SK-N-SH (cell line): ENCODE results near the gene MUC13. TPM values are rescaled to one million over a fixed set of nuclear protein-coding genes. Genes with fewer than 3 reads are reported as not detected.

Experiments used
- CTCF ChIA-PET: fragments of 300-600, 350-600 bp; formaldehyde crosslinking; extraction: SDS; loops from one replicate; lab custom pipeline; 2021; lab: Yijun Ruan, JAX
- POLR2A ChIA-PET: fragments of 350-600 bp; sonication (Branson Sonifier 250); formaldehyde crosslinking; extraction: SDS; loops from one replicate; lab custom pipeline; 2020; ENCODE audit warnings: antibody characterized with exemption, inconsistent platforms; lab: Yijun Ruan, JAX
- DNase-seq: peaks from one replicate; pipeline ENCODE4 v3.0.0; 2012
- H2AFZ ChIP-seq: fragments of 200-600 bp; sonication (generic); 2 replicates; pipeline ENCODE4 v1.8.1; 2016; ENCODE audit warnings: antibody characterized with exemption, mild to moderate bottlenecking, low read depth
- H3F3A ChIP-seq: fragments of 200-600 bp; sonication (generic); replicated peaks from 2 replicates; pipeline ENCODE3; 2016; ENCODE audit warnings: antibody characterized with exemption, mild to moderate bottlenecking; ENCODE audit not compliant: insufficient read depth
- H3K27ac ChIP-seq, 2 experiments: fragments of 200-500 bp in 1 of 2; fragments of 200-600 bp in 1 of 2; sonication (Bioruptor generic) in 1 of 2; sonication (generic), shearing (Covaris generic) in 1 of 2; 2 replicates each; pipeline versions ENCODE4 v1.5.1 to v1.6.1; 2014 to 2016; ENCODE audit warnings: low read depth in 2 of 2, inconsistent platforms in 1 of 2, low read length in 1 of 2, mild to moderate bottlenecking in 1 of 2, mixed read lengths in 1 of 2
- H3K27me3 ChIP-seq: fragments of 200-600 bp; sonication (generic), shearing (Covaris generic); 2 replicates; pipeline ENCODE4 v1.6.1; 2016; ENCODE audit warnings: mixed run types; ENCODE audit not compliant: insufficient read depth
- H3K36me3 ChIP-seq, 2 experiments: fragments of 200-500 bp in 1 of 2; fragments of 200-600 bp in 1 of 2; sonication (Bioruptor generic) in 1 of 2; sonication (generic) in 1 of 2; replicated peaks in 1 of 2; 2 replicates each; pipeline versions ENCODE3 to v1.5.1; 2014 to 2016; ENCODE audit warnings: low read length in 1 of 2, mild to moderate bottlenecking in 1 of 2; ENCODE audit not compliant: insufficient read depth in 2 of 2, control insufficient read depth in 1 of 2
- H3K4me1 ChIP-seq, 2 experiments: fragments of 200-500 bp in 1 of 2; fragments of 200-600 bp in 1 of 2; sonication (Bioruptor generic) in 1 of 2; sonication (generic), shearing (Covaris generic) in 1 of 2; 2 replicates each; pipeline versions ENCODE4 v1.5.1 to v1.6.1; 2014 to 2016; ENCODE audit warnings: low read depth in 1 of 2, low read length in 1 of 2, mixed run types in 1 of 2; ENCODE audit not compliant: insufficient read depth in 2 of 2, control insufficient read depth in 1 of 2
- H3K4me2 ChIP-seq: fragments of 200-600 bp; sonication (generic), shearing (Covaris generic); 2 replicates; pipeline ENCODE4 v1.6.1; 2017; ENCODE audit warnings: mixed run types
- H3K4me3 ChIP-seq, 2 experiments: fragments of 200-500 bp in 1 of 2; fragments of 200-600 bp in 1 of 2; sonication (Bioruptor generic) in 1 of 2; sonication (generic), shearing (Covaris generic) in 1 of 2; 2 replicates each; pipeline versions ENCODE4 v1.5.1 to v1.8.1; 2014 to 2016; ENCODE audit warnings: low read depth in 2 of 2, inconsistent platforms in 1 of 2, low read length in 1 of 2, mild to moderate bottlenecking in 1 of 2, mixed read lengths in 1 of 2, moderate library complexity in 1 of 2
- H3K79me2 ChIP-seq: fragments of 200-600 bp; sonication (generic); 2 replicates; pipeline ENCODE4 v1.8.1; 2017; ENCODE audit warnings: mild to moderate bottlenecking; ENCODE audit not compliant: insufficient read depth
- H3K9ac ChIP-seq: fragments of 200-600 bp; sonication (generic); 2 replicates; pipeline ENCODE4 v1.6.1; 2017; ENCODE audit warnings: mixed run types
- H3K9me2 ChIP-seq: fragments of 200-600 bp; sonication (generic); 2 replicates; pipeline ENCODE4 v1.6.1; 2017; ENCODE audit warnings: mixed run types
- H3K9me3 ChIP-seq: fragments of 200-600 bp; sonication (generic); 2 replicates; pipeline ENCODE4 v1.6.1; 2017; ENCODE audit warnings: mixed run types, mild to moderate bottlenecking, moderate library complexity
- H4K20me1 ChIP-seq: fragments of 200-600 bp; sonication (generic); 2 replicates; pipeline ENCODE4 v1.6.1; 2017; ENCODE audit warnings: mild to moderate bottlenecking, mixed run types; ENCODE audit not compliant: insufficient read depth
- EZH2phosphoT487 ChIP-seq: fragments of 200-600 bp; sonication (generic); IDR thresholded peaks from 2 replicates; pipeline ENCODE4 v1.6.1; 2017; ENCODE audit warnings: low read depth, mixed run types, mild to moderate bottlenecking, antibody characterized with exemption, moderate library complexity, borderline replicate concordance
- GATA2 ChIP-seq: sonication (generic); formaldehyde crosslinking; IDR thresholded peaks from 2 replicates; pipeline ENCODE4 v1.5.0; 2020; ENCODE audit warnings: mild to moderate bottlenecking, missing genetic modification reagents
- IRF3 ChIP-seq: fragments of 150-350 bp; IDR thresholded peaks from 2 replicates; pipeline ENCODE4 v1.6.1; 2016; ENCODE audit warnings: mild to moderate bottlenecking, low read depth, low read length
- MAX ChIP-seq: IDR thresholded peaks from 2 replicates; pipeline ENCODE4 v1.4.0; 2012; ENCODE audit warnings: low read depth
- MEF2A ChIP-seq: IDR thresholded peaks from 2 replicates; pipeline ENCODE4 v1.4.0; 2012; ENCODE audit warnings: low read depth, borderline replicate concordance
- REST ChIP-seq: IDR thresholded peaks from 2 replicates; pipeline ENCODE4 v1.6.1; 2012; ENCODE audit warnings: mild to moderate bottlenecking, low read depth, low read length, moderate library complexity
- RFX5 ChIP-seq: IDR thresholded peaks from 2 replicates; pipeline ENCODE4 v1.6.1; 2012; ENCODE audit warnings: mild to moderate bottlenecking, improper control_type of control experiment, low read length
- SMC3 ChIP-seq: IDR thresholded peaks from 2 replicates; pipeline ENCODE4 v1.6.1; 2012; ENCODE audit warnings: low read depth, low read length, improper control_type of control experiment
- TCF12 ChIP-seq: IDR thresholded peaks from 2 replicates; pipeline ENCODE4 v1.4.0; 2012
- ZBTB33 ChIP-seq: IDR thresholded peaks from 2 replicates; pipeline ENCODE4 v1.4.0; 2012; ENCODE audit warnings: low read depth, borderline replicate concordance
- WGBS: methylation state at CpG from one replicate; pipeline ENCODE4 v1.1.6; 2017; ENCODE audit warnings: low lambda C conversion rate; 5-methylcytosine and 5-hydroxymethylcytosine counted together
- polyA plus RNA-seq, 3 experiments: library from polyadenylated mRNA; depleted of rRNA; stranded (reverse); fragments of >200 nt; gene quantifications; 2 replicates each; pipeline ENCODE4 v1.2.3, GENCODE V29; 2012

Gene MUC13
- polyA plus RNA-seq, 1 of the 3 experiments (the other 2 are of a cell fraction) = not detected

GRCh38 chr3:124883766-124884473 is 50.6 kb downstream of the MUC13 start (continued):
- TF ChIP-seq ZBTB33 (no peak), GATA2 (CRISPR knock-in tag) (no peak)

GRCh38 chr3:124882816-124883747 is 51.5 kb downstream of the MUC13 start:
- Histone ChIP-seq H2AFZ (no peak overlapping the region), H3K36me3 (peaks cover 3 to 14% of the 10 kb centered on the region in 2 experiments), H3K4me2 (peak overlapping the region; percentile 84), H3K9me2 (no peaks in the 10 kb centered on the region), H3K4me1 (peaks cover 37 to 55% of the 10 kb centered on the region in 2 experiments), H4K20me1 (no peaks in the 10 kb centered on the region; the same call in 1 of the 2 replicates), H3K27ac (peak overlapping the region; percentile 59 to 67; a peak in 3 of 4 replicates), H3K9ac (no peak overlapping the region), H3K9me3 (no peaks in the 10 kb centered on the region), H3K4me3 (no peak overlapping the region; a peak in 1 of 4 replicates), H3K27me3 (no peaks in the 10 kb centered on the region), H3K79me2 (peaks cover 70% of the 10 kb centered on the region), H3F3A (peaks cover 29% of the 10 kb centered on the region)
- ChIA-PET CTCF (interaction anchor here (0.8 to 1.8 kb wide), 5 partner anchors 11 to 111 kb away, joined by 3 to 6 read pairs (median 3); no protein-coding TSS in a partner anchor), POLR2A (interaction anchor here (0.5 to 1.0 kb wide), 2 partner anchors 21 to 97 kb away, joined by 3 read pairs; no protein-coding TSS in a partner anchor)
- DNase-seq = no peak
- WGBS = 87% methylated on average over 13 of the region's 13 CpGs
- TF ChIP-seq EZH2phosphoT487 = no peak
- no peak for TF ChIP-seq REST
- no peak for TF ChIP-seq MEF2A
- TF ChIP-seq TCF12 = no peak
- TF ChIP-seq IRF3 = no peak
- no peak for TF ChIP-seq GATA2 (CRISPR knock-in tag)
- TF ChIP-seq SMC3 = no peak
- TF ChIP-seq MAX = no peak
- TF ChIP-seq RFX5 = no peak
